ENCODE data around the gene SPG21. TPM values are rescaled to one million over a fixed set of nuclear protein-coding genes. Genes with fewer than 3 reads are reported as not detected.

The SPG21 gene
- total and polyA plus RNA-seq, 2 of the 13 experiments (the other 11 are each of a cell fraction or from before 2014, with no cell fraction given) = 36.7 to 42.4 TPM

GRCh38 chr15:65032801-65033537 lies 43.3 kb upstream of the SPG21 start (continued):
- TF ChIP-seq REL (CRISPR knock-in tag; conservative IDR thresholded peaks at IDR 0.05) = no peak
- peak; percentile 92 for TF ChIP-seq XRCC5 (optimal IDR thresholded peaks at IDR 0.05; ENCODE audit: low read length)
- TF ChIP-seq, protein P1, sequence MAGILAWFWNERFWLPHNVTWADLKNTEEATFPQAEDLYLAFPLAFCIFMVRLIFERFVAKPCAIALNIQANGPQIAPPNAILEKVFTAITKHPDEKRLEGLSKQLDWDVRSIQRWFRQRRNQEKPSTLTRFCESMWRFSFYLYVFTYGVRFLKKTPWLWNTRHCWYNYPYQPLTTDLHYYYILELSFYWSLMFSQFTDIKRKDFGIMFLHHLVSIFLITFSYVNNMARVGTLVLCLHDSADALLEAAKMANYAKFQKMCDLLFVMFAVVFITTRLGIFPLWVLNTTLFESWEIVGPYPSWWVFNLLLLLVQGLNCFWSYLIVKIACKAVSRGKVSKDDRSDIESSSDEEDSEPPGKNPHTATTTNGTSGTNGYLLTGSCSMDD (CRISPR knock-in tag; IDR thresholded peaks at IDR 0.05) = no peak
- TF ChIP-seq ZNF20 (CRISPR knock-in tag; IDR thresholded peaks at IDR 0.05) = no peak
- TF ChIP-seq, protein P2, sequence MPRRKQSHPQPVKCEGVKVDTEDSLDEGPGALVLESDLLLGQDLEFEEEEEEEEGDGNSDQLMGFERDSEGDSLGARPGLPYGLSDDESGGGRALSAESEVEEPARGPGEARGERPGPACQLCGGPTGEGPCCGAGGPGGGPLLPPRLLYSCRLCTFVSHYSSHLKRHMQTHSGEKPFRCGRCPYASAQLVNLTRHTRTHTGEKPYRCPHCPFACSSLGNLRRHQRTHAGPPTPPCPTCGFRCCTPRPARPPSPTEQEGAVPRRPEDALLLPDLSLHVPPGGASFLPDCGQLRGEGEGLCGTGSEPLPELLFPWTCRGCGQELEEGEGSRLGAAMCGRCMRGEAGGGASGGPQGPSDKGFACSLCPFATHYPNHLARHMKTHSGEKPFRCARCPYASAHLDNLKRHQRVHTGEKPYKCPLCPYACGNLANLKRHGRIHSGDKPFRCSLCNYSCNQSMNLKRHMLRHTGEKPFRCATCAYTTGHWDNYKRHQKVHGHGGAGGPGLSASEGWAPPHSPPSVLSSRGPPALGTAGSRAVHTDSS (CRISPR knock-in tag; conservative IDR thresholded peaks at IDR 0.05) = no peak
- no peak for TF ChIP-seq ZNF589 (CRISPR knock-in tag; conservative IDR thresholded peaks at IDR 0.05)
- TF ChIP-seq ZNF530 (CRISPR knock-in tag; IDR thresholded peaks at IDR 0.05; ENCODE audit: low read depth) = no peak
- TF ChIP-seq TFDP2 (CRISPR knock-in tag; IDR thresholded peaks at IDR 0.05) = no peak
- TF ChIP-seq NR1H2 (CRISPR knock-in tag; IDR thresholded peaks at IDR 0.05; ENCODE audit: borderline replicate concordance, low read depth) = no peak
- no peak for TF ChIP-seq GTF2F1 (IDR thresholded peaks at IDR 0.05; ENCODE audit: low read length)
- no peak for TF ChIP-seq ZNF160 (CRISPR knock-in tag; IDR thresholded peaks at IDR 0.05)
- TF ChIP-seq, protein P3, sequence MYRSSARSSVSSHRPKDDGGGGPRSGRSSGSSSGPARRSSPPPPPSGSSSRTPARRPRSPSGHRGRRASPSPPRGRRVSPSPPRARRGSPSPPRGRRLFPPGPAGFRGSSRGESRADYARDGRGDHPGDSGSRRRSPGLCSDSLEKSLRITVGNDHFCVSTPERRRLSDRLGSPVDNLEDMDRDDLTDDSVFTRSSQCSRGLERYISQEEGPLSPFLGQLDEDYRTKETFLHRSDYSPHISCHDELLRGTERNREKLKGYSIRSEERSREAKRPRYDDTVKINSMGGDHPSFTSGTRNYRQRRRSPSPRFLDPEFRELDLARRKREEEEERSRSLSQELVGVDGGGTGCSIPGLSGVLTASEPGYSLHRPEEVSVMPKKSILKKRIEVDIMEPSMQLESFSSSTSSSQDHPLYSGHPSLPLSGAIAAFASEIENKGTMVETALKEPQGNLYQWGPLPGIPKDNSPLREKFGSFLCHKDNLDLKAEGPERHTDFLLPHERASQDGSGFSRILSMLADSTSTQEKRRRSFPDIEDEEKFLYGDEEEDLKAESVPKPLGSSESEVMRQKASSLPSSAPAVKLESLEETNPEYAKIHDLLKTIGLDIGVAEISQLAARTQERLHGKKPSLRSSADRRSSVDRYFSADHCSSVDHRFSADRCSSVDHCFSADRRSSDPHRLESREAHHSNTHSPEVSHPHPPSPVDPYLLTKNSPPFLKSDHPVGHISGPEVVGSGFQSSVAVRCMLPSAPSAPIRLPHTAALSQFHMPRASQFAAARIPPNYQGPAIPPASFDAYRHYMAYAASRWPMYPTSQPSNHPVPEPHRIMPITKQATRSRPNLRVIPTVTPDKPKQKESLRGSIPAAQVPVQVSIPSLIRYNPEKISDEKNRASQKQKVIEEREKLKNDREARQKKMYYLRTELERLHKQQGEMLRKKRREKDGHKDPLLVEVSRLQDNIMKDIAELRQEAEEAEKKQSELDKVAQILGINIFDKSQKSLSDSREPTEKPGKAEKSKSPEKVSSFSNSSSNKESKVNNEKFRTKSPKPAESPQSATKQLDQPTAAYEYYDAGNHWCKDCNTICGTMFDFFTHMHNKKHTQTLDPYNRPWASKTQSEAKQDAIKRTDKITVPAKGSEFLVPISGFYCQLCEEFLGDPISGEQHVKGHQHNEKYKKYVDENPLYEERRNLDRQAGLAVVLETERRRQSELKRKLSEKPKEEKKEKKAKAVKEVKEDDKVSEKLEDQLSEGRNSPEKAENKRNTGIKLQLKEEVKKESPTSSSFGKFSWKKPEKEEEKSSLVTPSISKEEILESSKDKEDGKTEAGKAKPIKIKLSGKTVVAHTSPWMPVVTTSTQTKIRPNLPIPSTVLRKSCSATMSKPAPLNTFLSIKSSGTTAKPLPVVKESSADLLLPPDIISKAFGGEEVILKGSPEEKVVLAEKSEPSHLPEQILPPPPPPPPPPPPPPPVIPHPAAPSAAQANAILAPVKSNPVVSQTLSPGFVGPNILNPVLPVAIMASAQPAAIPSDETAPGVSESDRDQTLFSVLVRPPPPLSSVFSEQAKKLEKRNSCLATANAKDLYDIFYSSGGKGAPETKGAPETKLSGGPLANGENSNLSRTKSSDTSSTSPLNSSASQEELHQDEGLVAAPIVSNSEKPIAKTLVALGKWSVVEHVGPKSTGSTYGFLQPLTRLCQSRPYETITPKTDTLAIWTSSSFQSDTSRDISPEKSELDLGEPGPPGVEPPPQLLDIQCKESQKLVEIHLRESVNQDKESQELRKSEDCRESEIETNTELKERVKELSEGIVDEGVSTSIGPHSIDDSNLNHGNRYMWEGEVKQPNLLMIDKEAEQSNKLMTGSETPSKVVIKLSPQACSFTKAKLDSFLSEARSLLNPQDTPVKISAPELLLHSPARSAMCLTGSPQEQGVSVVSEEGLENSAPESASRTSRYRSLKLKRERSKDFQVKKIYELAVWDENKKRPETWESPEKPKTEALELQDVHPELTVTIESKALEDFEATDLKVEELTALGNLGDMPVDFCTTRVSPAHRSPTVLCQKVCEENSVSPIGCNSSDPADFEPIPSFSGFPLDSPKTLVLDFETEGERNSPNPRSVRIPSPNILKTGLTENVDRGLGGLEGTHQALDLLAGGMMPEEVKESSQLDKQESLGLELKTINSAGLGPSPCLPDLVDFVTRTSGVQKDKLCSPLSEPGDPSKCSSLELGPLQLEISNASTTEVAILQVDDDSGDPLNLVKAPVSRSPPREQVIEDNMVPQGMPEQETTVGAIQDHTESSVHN (CRISPR knock-in tag; IDR thresholded peaks at IDR 0.05) = no peak
- TF ChIP-seq CEBPZ (IDR thresholded peaks at IDR 0.05; ENCODE audit: low read length) = no peak
